HTERT RPE-1 (cell line): Measurements from ENCODE around the gene HTT-AS.

Experiments used
- in situ Hi-C: fragments of 300-500 bp; cut with MboI; formaldehyde crosslinking; loops from 4 replicates; pipeline ENCODE4 v1.14.3; 2020; ENCODE audit warnings: low sequenced_read_pairs

The HTT-AS gene

GRCh38 chr4:3031357-3032082 is 42.8 kb downstream of the HTT-AS start:
- in situ Hi-C loops: no loop called here

GRCh38 chr4:3030566-3031356 is 43.6 kb downstream of the HTT-AS start:
- in situ Hi-C loops: no loop called here

GRCh38 chr4:3029464-3029863 is 44.9 kb downstream of the HTT-AS start:
- in situ Hi-C loops: no loop called here

- in situ Hi-C loops: no loop called here
These were observed 47.8 kb downstream of the HTT-AS start for GRCh38 chr4:3026540-3026939.

GRCh38 chr4:3025881-3026280 is 48.5 kb downstream of the HTT-AS start:
- in situ Hi-C loops: no loop called here

- in situ Hi-C loops: no loop called here
These were observed 51.7 kb downstream of the HTT-AS start for GRCh38 chr4:3022651-3023050.

- in situ Hi-C loops: no loop called here
These were observed 52.2 kb downstream of the HTT-AS start for GRCh38 chr4:3022112-3022511.

- in situ Hi-C loops: no loop called here
These were observed 52.7 kb downstream of the HTT-AS start for GRCh38 chr4:3021627-3022026.

- in situ Hi-C loops: no loop called here
These were observed 53.2 kb downstream of the HTT-AS start for GRCh38 chr4:3021127-3021526.

- in situ Hi-C loops: no loop called here
These were observed 55.0 kb downstream of the HTT-AS start for GRCh38 chr4:3019145-3019846.

- in situ Hi-C loops: no loop called here
These were observed 56.8 kb downstream of the HTT-AS start for GRCh38 chr4:3017504-3017903.

- in situ Hi-C loops: no loop called here
These were observed 57.4 kb downstream of the HTT-AS start for GRCh38 chr4:3016961-3017360.

- in situ Hi-C loops: no loop called here
These were observed 60.4 kb downstream of the HTT-AS start for GRCh38 chr4:3013839-3014350.
